Endothelial cell of umbilical vein (primary cell): ENCODE measurements around the gene NAA10. TPM values are rescaled to one million over a fixed set of nuclear protein-coding genes. Genes with fewer than 3 reads are reported as not detected.
A peak's percentile ranks its signal among the peaks of the same experiment; 100 is the strongest.

Source experiments
- BruUV-seq: library from RNA; stranded (reverse); fragments of 400-500 nt; replicated peaks from 2 replicates; lab custom pipeline; 2021; lab: Mats Ljungman, UMichigan
- CTCF ChIA-PET: fragments of 300-600, 350-600 bp; sonication (Branson Sonifier 250); formaldehyde crosslinking; loops from one replicate; lab custom pipeline; 2021; ENCODE audit warnings: antibody characterized with exemption, inconsistent platforms; lab: Charles Lee
- POLR2A ChIA-PET: fragments of 300-600, 350-600 bp; sonication (Branson Sonifier 250); formaldehyde crosslinking; loops from one replicate; lab custom pipeline; 2021; ENCODE audit warnings: antibody characterized with exemption, inconsistent platforms; lab: Charles Lee
- DNase-seq: peaks from one replicate; pipeline ENCODE4 v3.0.0-alpha.2; 2011; ENCODE audit warnings: low read depth, low spot score
- FAIRE-seq: peaks from 2 replicates; lab custom pipeline; 2011; peaks lifted over from hg19 to GRCh38; lab: Jason Lieb, UNC
- H2AFZ ChIP-seq: 2 replicates; pipeline ENCODE4 v1.6.0; 2012; ENCODE audit warnings: low read depth, low read length, control low read depth, inconsistent platforms
- H3K27ac ChIP-seq: 2 replicates; pipeline ENCODE4 v1.5.1; 2011; ENCODE audit warnings: low read depth, mild to moderate bottlenecking, control low read depth, low read length, moderate library complexity; ENCODE audit not compliant: insufficient read depth
- H3K27me3 ChIP-seq, 2 experiments: 2 replicates each; pipeline versions ENCODE4 v1.6.0 to v1.6.1; 2011; ENCODE audit warnings: low read length in 2 of 2, mixed read lengths in 1 of 2; ENCODE audit not compliant: control insufficient read depth in 2 of 2, insufficient read depth in 2 of 2
- H3K36me3 ChIP-seq, 2 experiments: 2 replicates in 1 of 2; 3 replicates in 1 of 2; pipeline ENCODE4 v1.5.1; 2011; ENCODE audit warnings: low read length in 2 of 2, mild to moderate bottlenecking in 1 of 2, moderate library complexity in 1 of 2; ENCODE audit not compliant: control insufficient read depth in 2 of 2, insufficient read depth in 2 of 2; ENCODE audit errors: extremely low read depth in 1 of 2
- H3K4me1 ChIP-seq: 3 replicates; pipeline ENCODE4 v1.5.1; 2011; ENCODE audit warnings: mild to moderate bottlenecking, low read length; ENCODE audit not compliant: control insufficient read depth, insufficient read depth; ENCODE audit errors: extremely low read depth
- H3K4me2 ChIP-seq: 2 replicates; pipeline ENCODE4 v1.6.1; 2011; ENCODE audit warnings: low read length, control low read depth, mixed read lengths; ENCODE audit not compliant: insufficient read depth
- H3K4me3 ChIP-seq, 3 experiments: fragments of 200-600 bp in 1 of 3; sonication (generic), shearing (Covaris generic) in 1 of 3; replicated peaks in 1 of 3; 2 replicates each; pipeline ENCODE4 v1.5.1; 2011 to 2016; ENCODE audit warnings: control low read depth in 3 of 3, low read length in 3 of 3, mild to moderate bottlenecking in 2 of 3, inconsistent platforms in 1 of 3, low read depth in 1 of 3, moderate library complexity in 1 of 3; ENCODE audit not compliant: insufficient read depth in 1 of 3
- H3K79me2 ChIP-seq: 2 replicates; pipeline ENCODE4 v1.6.0; 2012; ENCODE audit warnings: low read length, inconsistent platforms; ENCODE audit not compliant: control insufficient read depth, insufficient read depth
- H3K9ac ChIP-seq: replicated peaks from 2 replicates; pipeline ENCODE3; 2011; ENCODE audit warnings: low read length, control low read depth; ENCODE audit not compliant: insufficient read depth; ENCODE audit errors: extremely low read depth
- H3K9me1 ChIP-seq: replicated peaks from 3 replicates; pipeline ENCODE4 v1.6.0; 2011; ENCODE audit warnings: mild to moderate bottlenecking, low read length; ENCODE audit not compliant: control insufficient read depth, insufficient read depth; ENCODE audit errors: extremely low read depth
- H3K9me3 ChIP-seq: replicated peaks from 2 replicates; pipeline ENCODE4 v1.5.1; 2012; ENCODE audit warnings: low read length, inconsistent platforms; ENCODE audit not compliant: control insufficient read depth, insufficient read depth
- H4K20me1 ChIP-seq: replicated peaks from 2 replicates; pipeline ENCODE3; 2011; ENCODE audit warnings: mild to moderate bottlenecking, low read length; ENCODE audit not compliant: control insufficient read depth, insufficient read depth; ENCODE audit errors: extremely low read depth
- EZH2 ChIP-seq: IDR thresholded peaks from 2 replicates; pipeline ENCODE4 v1.6.1; 2012; ENCODE audit warnings: borderline replicate concordance, low read depth, mild to moderate bottlenecking, moderate library complexity, low read length, inconsistent platforms; ENCODE audit not compliant: severe bottlenecking
- FOS ChIP-seq: IDR thresholded peaks from 2 replicates; pipeline ENCODE4 v1.6.1; 2011; ENCODE audit warnings: mild to moderate bottlenecking, low read length, moderate library complexity, borderline replicate concordance; ENCODE audit not compliant: insufficient read depth
- GATA2 ChIP-seq: IDR thresholded peaks from 2 replicates; pipeline ENCODE4 v1.7.0; 2011; ENCODE audit warnings: low read depth, mild to moderate bottlenecking, moderate library complexity, mixed read lengths, low read length; ENCODE audit not compliant: insufficient read length, insufficient read depth
- JUN ChIP-seq: IDR thresholded peaks from 2 replicates; pipeline ENCODE4 v1.6.1; 2011; ENCODE audit warnings: borderline replicate concordance, low read depth; ENCODE audit not compliant: insufficient read length, insufficient read depth
- MYC ChIP-seq: IDR thresholded peaks from one replicate; pipeline ENCODE4 v1.6.1; 2011; ENCODE audit warnings: mild to moderate bottlenecking, low read depth, low read length
- POLR2A ChIP-seq: IDR thresholded peaks from 2 replicates; pipeline ENCODE4 v1.6.1; 2012; ENCODE audit warnings: low read depth, mild to moderate bottlenecking, control low read depth, low read length
- POLR2AphosphoS5 ChIP-seq: IDR thresholded peaks from 2 replicates; pipeline ENCODE4 v1.6.1; 2012; ENCODE audit warnings: low read depth, mild to moderate bottlenecking, control low read depth, low read length, moderate library complexity; ENCODE audit not compliant: insufficient read depth
- dilution Hi-C: fragments of 300-500 bp; cut with MboI; formaldehyde crosslinking; loops from one replicate; pipeline ENCODE4 v1.15.0; 2019; ENCODE audit warnings: low sequenced_read_pairs; ENCODE audit not compliant: extremely low pct_ligation_motif_present
- intact Hi-C: fragments of 100-400 bp; cut with micrococcal nuclease; formaldehyde crosslinking; loops from one replicate; pipeline ENCODE4 v1.10.0; 2022
- polyA plus RNA-seq, 4 experiments: library from polyadenylated mRNA; depleted of rRNA in 3 of 4; stranded (reverse) in 3 of 4; unstranded in 1 of 4; fragments of >200 nt; gene quantifications; 2 replicates each; pipeline versions ENCODE4 v1.2.1 to v1.2.3, GENCODE V29; 2011 to 2012; ENCODE audit warnings: missing spikeins in 1 of 4
- total RNA-seq: library from RNA; stranded (reverse); gene quantifications from 2 replicates; pipeline ENCODE4 v1.2.3, GENCODE V29; 2021
- TF ChIP-seq, protein P1 (sequence below): IDR thresholded peaks from 2 replicates; pipeline ENCODE4 v1.6.1; 2011; ENCODE audit not compliant: insufficient read depth, insufficient read length
- TF ChIP-seq, protein P2 (sequence below), 2 donors: IDR thresholded peaks; 1 replicate in 1 of 2; 2 replicates in 1 of 2; pipeline ENCODE4 v1.5.1; 2011; ENCODE audit warnings: low read length in 2 of 2, mild to moderate bottlenecking in 2 of 2, moderate library complexity in 2 of 2, control low read depth in 1 of 2, inconsistent platforms in 1 of 2, low read depth in 1 of 2; ENCODE audit not compliant: insufficient read depth in 1 of 2; ENCODE audit errors: extremely low read depth in 1 of 2

NAA10 gene
- total and polyA plus RNA-seq, 2 donors (not counting 3 experiments of a cell fraction or from before 2014, with no cell fraction given) = 141 to 144 TPM

- Histone ChIP-seq H3K9ac (no peak overlapping the region), H3K4me3 (no peak overlapping the region), H3K4me1 (no peaks in the 10 kb centered on the region), H2AFZ (no peak overlapping the region), H3K4me2 (no peak overlapping the region), H4K20me1 (no peaks in the 10 kb centered on the region), H3K27me3 (peaks cover 1 to 5% of the 10 kb centered on the region in 2 experiments), H3K9me1 (no peaks in the 10 kb centered on the region), H3K27ac (no peak overlapping the region), H3K79me2 (no peaks in the 10 kb centered on the region), H3K36me3 (no peaks in the 10 kb centered on the region), H3K9me3 (no peaks in the 10 kb centered on the region)
- FAIRE-seq (no peak), DNase-seq (peak; percentile 2)
- dilution Hi-C loops = no loop called here
- BruUV-seq = no TSS peak
- CTCF ChIA-PET = interaction anchor here (1.2 kb wide), 1 partner anchor 22 kb away, joined by 4 read pairs; no protein-coding TSS in a partner anchor
- POLR2A ChIA-PET = interaction anchor here (0.5 kb wide), 1 partner anchor 25 kb away, joined by 15 read pairs; no protein-coding TSS in a partner anchor
- TF ChIP-seq JUN = no peak
- TF ChIP-seq, protein P1, sequence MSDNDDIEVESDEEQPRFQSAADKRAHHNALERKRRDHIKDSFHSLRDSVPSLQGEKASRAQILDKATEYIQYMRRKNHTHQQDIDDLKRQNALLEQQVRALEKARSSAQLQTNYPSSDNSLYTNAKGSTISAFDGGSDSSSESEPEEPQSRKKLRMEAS = no peak
- TF ChIP-seq POLR2AphosphoS5 = no peak
- TF ChIP-seq EZH2 = no peak
- no peak for TF ChIP-seq POLR2A
- TF ChIP-seq, protein P2, sequence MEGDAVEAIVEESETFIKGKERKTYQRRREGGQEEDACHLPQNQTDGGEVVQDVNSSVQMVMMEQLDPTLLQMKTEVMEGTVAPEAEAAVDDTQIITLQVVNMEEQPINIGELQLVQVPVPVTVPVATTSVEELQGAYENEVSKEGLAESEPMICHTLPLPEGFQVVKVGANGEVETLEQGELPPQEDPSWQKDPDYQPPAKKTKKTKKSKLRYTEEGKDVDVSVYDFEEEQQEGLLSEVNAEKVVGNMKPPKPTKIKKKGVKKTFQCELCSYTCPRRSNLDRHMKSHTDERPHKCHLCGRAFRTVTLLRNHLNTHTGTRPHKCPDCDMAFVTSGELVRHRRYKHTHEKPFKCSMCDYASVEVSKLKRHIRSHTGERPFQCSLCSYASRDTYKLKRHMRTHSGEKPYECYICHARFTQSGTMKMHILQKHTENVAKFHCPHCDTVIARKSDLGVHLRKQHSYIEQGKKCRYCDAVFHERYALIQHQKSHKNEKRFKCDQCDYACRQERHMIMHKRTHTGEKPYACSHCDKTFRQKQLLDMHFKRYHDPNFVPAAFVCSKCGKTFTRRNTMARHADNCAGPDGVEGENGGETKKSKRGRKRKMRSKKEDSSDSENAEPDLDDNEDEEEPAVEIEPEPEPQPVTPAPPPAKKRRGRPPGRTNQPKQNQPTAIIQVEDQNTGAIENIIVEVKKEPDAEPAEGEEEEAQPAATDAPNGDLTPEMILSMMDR (IDR thresholded peaks at IDR 0.05; ENCODE audit: extremely low read depth in 1 of 2, insufficient read depth in 1 of 2, low read depth in 1 of 2, low read length in 2 of 2) = no peak
- no peak for TF ChIP-seq GATA2
- no peak for TF ChIP-seq MYC
- TF ChIP-seq FOS = no peak
- intact Hi-C loops = no loop called here
Measured at GRCh38 chrX:153900831-153901752, 33.7 kb downstream of the NAA10 start.
